Measurements from ENCODE around the gene ARHGAP42. TPM values are rescaled to one million over a fixed set of nuclear protein-coding genes. Genes with fewer than 3 reads are reported as not detected.

Gene ARHGAP42
- total and polyA plus RNA-seq, 2 of the 4 experiments (the other 2 are of a cell fraction), result 2.9 to 7.3 TPM

- H3K14ac ChIP-seq (replicated peaks; ENCODE audit: low read depth, low read length), result no peak overlapping the region
- no peak overlapping the region for H2BK20ac ChIP-seq (ENCODE audit: low read depth, low read length)
- H4K5ac ChIP-seq (ENCODE audit: low read depth, low read length), result no peak overlapping the region
- no peak overlapping the region for H3K4ac ChIP-seq (ENCODE audit: low read depth, low read length)
- H3K36me3 ChIP-seq (ENCODE audit: control insufficient read depth, insufficient read depth, low read length), result no peaks in the 10 kb centered on the region
- dilution Hi-C loops (cut with HindIII; ENCODE audit: low sequenced_read_pairs, unreplicated experiment), result no loop called here
- H3K27ac ChIP-seq (ENCODE audit: insufficient read depth, low read length), result no peak overlapping the region
- H3K79me1 ChIP-seq (ENCODE audit: low read depth in 1 of 2, low read length in 2 of 2), result no peaks in the 10 kb centered on the region
- BruUV-seq (replicated peaks), result no TSS peak
- in situ Hi-C loops (cut with MboI; ENCODE audit: low sequenced_read_pairs), result no loop called here
- CTCF ChIA-PET, result interaction anchor here (0.7 to 1.7 kb wide), 5 partner anchors 11 to 245 kb away, joined by 3 to 5 read pairs (median 4); no protein-coding TSS in a partner anchor
- POLR2A ChIA-PET (ENCODE audit: unreplicated experiment), result no interaction called here
- H4K20me1 ChIP-seq (ENCODE audit: insufficient read depth, low read length), result no peaks in the 10 kb centered on the region
- no peaks in the 10 kb centered on the region for H3K27me3 ChIP-seq (ENCODE audit: control insufficient read depth, insufficient read depth, low read length)
- no CpG with 5 or more reads among the region's 2 CpGs for WGBS, 2 experiments (ENCODE audit: extremely low coverage in 2 of 2, insufficient read length in 1 of 2)
- no peak overlapping the region for H2AK5ac ChIP-seq (ENCODE audit: low read depth, low read length)
- ATAC-seq (ENCODE audit: low read depth), result no peak
- no peak overlapping the region for H3K23ac ChIP-seq (ENCODE audit: low read depth, low read length)
- H3K9me1 ChIP-seq (ENCODE audit: insufficient read depth, low read length), result no peaks in the 10 kb centered on the region
- H3K18ac ChIP-seq (ENCODE audit: low read depth, low read length), result no peak overlapping the region
- no peak overlapping the region for H4K8ac ChIP-seq (ENCODE audit: low read depth in 2 of 2, low read length in 2 of 2)
- TF ChIP-seq RFX5 (IDR thresholded peaks at IDR 0.05; ENCODE audit: low read depth, low read length), result no peak
- no peak for TF ChIP-seq POLR2A (IDR thresholded peaks at IDR 0.05; ENCODE audit: low read depth, low read length)
- TF ChIP-seq RCOR1 (IDR thresholded peaks at IDR 0.05; ENCODE audit: insufficient replicate concordance, low read length), result no peak
- no peak for TF ChIP-seq CEBPB (IDR thresholded peaks at IDR 0.05; ENCODE audit: low read depth, low read length)
- TF ChIP-seq ELK1 (IDR thresholded peaks at IDR 0.05; ENCODE audit: borderline replicate concordance, low read depth, low read length), result no peak
- no peak for TF ChIP-seq MXI1 (IDR thresholded peaks at IDR 0.05; ENCODE audit: borderline replicate concordance, low read depth, low read length)
- peak; percentile 62 for TF ChIP-seq CTCF (conservative IDR thresholded peaks at IDR 0.05; ENCODE audit: low read depth, low read length)
- TF ChIP-seq NFE2L2 (IDR thresholded peaks at IDR 0.05; ENCODE audit: low read depth, low read length), result no peak
- TF ChIP-seq RAD21 (IDR thresholded peaks at IDR 0.05; ENCODE audit: low read length), result peak; percentile 64
- peak; percentile 73 for TF ChIP-seq SMC3 (IDR thresholded peaks at IDR 0.05; ENCODE audit: low read depth, low read length)
- TF ChIP-seq MAFK (IDR thresholded peaks at IDR 0.05; ENCODE audit: low read depth, low read length), result no peak
- no peak for TF ChIP-seq BHLHE40 (IDR thresholded peaks at IDR 0.05; ENCODE audit: low read depth, low read length)
- H4K91ac ChIP-seq (ENCODE audit: insufficient read depth, low read depth, low read length), result no peak overlapping the region
- no peak overlapping the region for H2AFZ ChIP-seq (replicated peaks; ENCODE audit: low read length, poor library complexity)
- no peak overlapping the region for H2AK9ac ChIP-seq (replicated peaks; ENCODE audit: low read depth, low read length, poor library complexity)
- H3K56ac ChIP-seq (ENCODE audit: extremely low read depth, insufficient read depth, low read length), result no peak overlapping the region
- H3K9ac ChIP-seq (ENCODE audit: low read depth, low read length), result no peak overlapping the region
- intact Hi-C loops (cut with micrococcal nuclease), result loop anchor here (1.0 kb wide), 3 partner anchors 105 to 250 kb away; no protein-coding TSS in a partner anchor
- H3K9me3 ChIP-seq (ENCODE audit: control insufficient read depth, insufficient read depth, low read length), result no peaks in the 10 kb centered on the region
- H2BK15ac ChIP-seq (ENCODE audit: low read depth, low read length), result no peak overlapping the region
- H2BK120ac ChIP-seq (ENCODE audit: low read depth, low read length), result no peak overlapping the region
- peak; percentile 46 for DNase-seq
- no peak overlapping the region for H3K4me2 ChIP-seq (ENCODE audit: low read depth, low read length)
- no peak overlapping the region for H3K4me3 ChIP-seq (ENCODE audit: insufficient read depth, low read depth, low read length)
- H3K4me1 ChIP-seq (ENCODE audit: control insufficient read depth, insufficient read depth, low read length), result peaks cover 2% of the 10 kb centered on the region; the same call in 1 of the 2 replicates
- no peak overlapping the region for H2BK5ac ChIP-seq (ENCODE audit: low read depth, low read length, poor library complexity, severe bottlenecking)
These were observed 4.7 kb upstream of the ARHGAP42 start for GRCh38 chr11:100682247-100682969.

Measured in IMR-90 (cell line).